A549 (cell line): ENCODE data around the gene ORC3. TPM values are rescaled to one million over a fixed set of nuclear protein-coding genes. Genes with fewer than 3 reads are reported as not detected.

Experiments used
- ATAC-seq, 2 experiments: fragments of 200-7000 bp in 1 of 2; fragments of >200 bp in 1 of 2; cut with Nextera tagmentation in 1 of 2; cut with Tn5 transposase in 1 of 2; 3 replicates each; pipeline versions ENCODE4 v1.8.0 to v1.9.1; 2018 to 2020; ENCODE audit warnings: mild to moderate bottlenecking in 1 of 2, moderate library complexity in 1 of 2
- CTCF ChIA-PET: fragments of 300-600 bp; sonication (Branson Sonifier 250); formaldehyde crosslinking; extraction: SDS; loops from one replicate; lab custom pipeline; 2021; ENCODE audit warnings: antibody characterized with exemption, inconsistent platforms; lab: Yijun Ruan, JAX
- POLR2A ChIA-PET: fragments of 350-600 bp; formaldehyde crosslinking; extraction: SDS; loops from one replicate; lab custom pipeline; 2021; ENCODE audit warnings: antibody characterized with exemption, inconsistent platforms; lab: Yijun Ruan, JAX
- DNase-seq, 2 experiments: peaks; one replicate each; pipeline versions ENCODE4 v3.0.0 to v3.0.0-alpha.2; 2011 to 2016; ENCODE audit warnings: low read depth in 1 of 2, low spot score in 1 of 2
- FAIRE-seq: peaks from 2 replicates; lab custom pipeline; 2011; peaks lifted over from hg19 to GRCh38; lab: Jason Lieb, UNC
- H3K27ac ChIP-seq, 2 experiments: fragments of >200 bp; sonication (Bioruptor Twin); formaldehyde crosslinking; 3 replicates each; pipeline ENCODE4 v1.5.1; 2016 to 2017
- H3K4me1 ChIP-seq: fragments of >200 bp; sonication (Bioruptor Twin); formaldehyde crosslinking; 3 replicates; pipeline ENCODE4 v1.6.1; 2016
- H3K4me2 ChIP-seq: fragments of >200 bp; sonication (Bioruptor Twin); formaldehyde crosslinking; 3 replicates; pipeline ENCODE4 v1.6.1; 2016
- H3K4me3 ChIP-seq: fragments of >200 bp; sonication (Bioruptor Twin); formaldehyde crosslinking; 3 replicates; pipeline ENCODE4 v1.5.1; 2016
- H3K9me3 ChIP-seq: fragments of >200 bp; sonication (Bioruptor Twin); formaldehyde crosslinking; 3 replicates; pipeline ENCODE4 v1.6.1; 2016
- BHLHE40 ChIP-seq: IDR thresholded peaks from 2 replicates; pipeline ENCODE4 v1.6.1; 2012; ENCODE audit warnings: low read depth, low read length, inconsistent platforms
- CEBPB ChIP-seq, 2 experiments: fragments of >200 bp in 1 of 2; sonication (Bioruptor Twin) in 1 of 2; formaldehyde crosslinking in 1 of 2; IDR thresholded peaks; 2 replicates each; pipeline ENCODE4 v1.6.1; 2012 to 2016
- CHD4 ChIP-seq: fragments of 200-600 bp; sonication (generic); IDR thresholded peaks from 2 replicates; pipeline ENCODE4 v1.6.1; 2016; ENCODE audit warnings: antibody characterized with exemption, mild to moderate bottlenecking, borderline replicate concordance
- EHF ChIP-seq: fragments of 250-450 bp; sonication (Bioruptor Pico); IDR thresholded peaks from 2 replicates; pipeline ENCODE4 v1.5.0; 2020; ENCODE audit warnings: mild to moderate bottlenecking
- FOSL2 ChIP-seq, 2 experiments: fragments of 450-650 bp in 1 of 2; fragments of >200 bp in 1 of 2; sonication (Bioruptor Twin) in 1 of 2; formaldehyde crosslinking; IDR thresholded peaks; 2 replicates each; pipeline versions ENCODE4 v1.5.0 to v1.6.1; 2016 to 2020; ENCODE audit warnings: mild to moderate bottlenecking in 1 of 2, moderate library complexity in 1 of 2
- GATA3 ChIP-seq: IDR thresholded peaks from 2 replicates; pipeline ENCODE4 v1.6.1; 2012; ENCODE audit warnings: borderline replicate concordance
- HEYL ChIP-seq: fragments of 250-450 bp; sonication (Bioruptor Pico); IDR thresholded peaks from 2 replicates; pipeline ENCODE4 v1.8.0; 2021; ENCODE audit warnings: mild to moderate bottlenecking, moderate library complexity
- JUNB ChIP-seq: fragments of >200 bp; sonication (Bioruptor Twin); formaldehyde crosslinking; IDR thresholded peaks from 2 replicates; pipeline ENCODE4 v1.6.1; 2016
- KDM1A ChIP-seq: fragments of 200-600 bp; sonication (generic); IDR thresholded peaks from 2 replicates; pipeline ENCODE4 v1.6.1; 2016; ENCODE audit warnings: low read depth, mild to moderate bottlenecking
- MYC ChIP-seq: IDR thresholded peaks from 2 replicates; pipeline ENCODE4 v1.6.1; 2012; ENCODE audit warnings: mild to moderate bottlenecking, inconsistent platforms, low read length, improper control_type of control experiment, borderline replicate concordance
- NFE2L2 ChIP-seq: fragments of 150-350 bp; conservative IDR thresholded peaks from 2 replicates; pipeline ENCODE4 v1.6.1; 2014; ENCODE audit warnings: low read length
- PHF8 ChIP-seq: fragments of 200-600 bp; sonication (generic); IDR thresholded peaks from 2 replicates; pipeline ENCODE4 v1.6.1; 2016; ENCODE audit warnings: low read depth, mild to moderate bottlenecking, antibody characterized with exemption, moderate library complexity, borderline replicate concordance
- POLR2A ChIP-seq: IDR thresholded peaks from 2 replicates; pipeline ENCODE4 v1.6.1; 2012; ENCODE audit warnings: mild to moderate bottlenecking, low read length
- RARB ChIP-seq: fragments of 250-450 bp; sonication (Bioruptor Pico); IDR thresholded peaks from 2 replicates; pipeline ENCODE4 v1.8.0; 2021; ENCODE audit warnings: mild to moderate bottlenecking, moderate library complexity
- RFX5 ChIP-seq: fragments of 450-650 bp; IDR thresholded peaks from 2 replicates; pipeline ENCODE4 v1.7.1; 2014; ENCODE audit warnings: antibody characterized with exemption, mild to moderate bottlenecking, moderate library complexity
- ZNF302 ChIP-seq: fragments of 250-450 bp; sonication (Bioruptor Pico); IDR thresholded peaks from 2 replicates; pipeline ENCODE4 v1.9.0; 2021; ENCODE audit warnings: inconsistent platforms, mild to moderate bottlenecking, moderate library complexity
- WGBS: methylation state at CpG from one replicate; pipeline ENCODE4 v1.1.6; 2017; ENCODE audit errors: missing lambda C conversion rate; 5-methylcytosine and 5-hydroxymethylcytosine counted together
- polyA plus RNA-seq, 4 experiments: library from polyadenylated mRNA; depleted of rRNA in 3 of 4; stranded (reverse); fragments of >200 nt; fragmentation: RNase III in 1 of 4; extraction: RNeasy Plus Mini Kit Qiagen cat#74134 plus additional on column Dnase treatment in 1 of 4; gene quantifications; 2 replicates in 3 of 4; 3 replicates in 1 of 4; pipeline ENCODE4 v1.2.3, GENCODE V29; 2011 to 2017
- TF ChIP-seq, protein P1 (sequence below): IDR thresholded peaks from 2 replicates; pipeline ENCODE4 v1.6.1; 2012; ENCODE audit warnings: low read depth, borderline replicate concordance
- TF ChIP-seq, protein P2 (sequence below): fragments of >200 bp; sonication (Bioruptor Twin); formaldehyde crosslinking; IDR thresholded peaks from 2 replicates; pipeline ENCODE4 v1.6.1; 2016
- TF ChIP-seq, protein P3 (sequence below): fragments of >200 bp; sonication (Bioruptor Twin); formaldehyde crosslinking; IDR thresholded peaks from 3 replicates; pipeline ENCODE4 v1.6.1; 2016
- TF ChIP-seq, protein P4 (sequence below): IDR thresholded peaks from 2 replicates; pipeline ENCODE4 v1.6.1; 2012
- TF ChIP-seq, protein P5 (sequence below): fragments of 200-600 bp; sonication (generic); IDR thresholded peaks from 2 replicates; pipeline ENCODE4 v1.6.1; 2016; ENCODE audit warnings: antibody characterized with exemption, mild to moderate bottlenecking, moderate library complexity
- TF ChIP-seq, protein P6 (sequence below): fragments of 450-650 bp; IDR thresholded peaks from 2 replicates; pipeline ENCODE4 v1.6.1; 2014; ENCODE audit warnings: antibody characterized with exemption

Gene ORC3
- polyA plus RNA-seq, 2 of the 4 experiments (the other 2 are of a cell fraction), result 25.5 to 50.1 TPM

DNA sequence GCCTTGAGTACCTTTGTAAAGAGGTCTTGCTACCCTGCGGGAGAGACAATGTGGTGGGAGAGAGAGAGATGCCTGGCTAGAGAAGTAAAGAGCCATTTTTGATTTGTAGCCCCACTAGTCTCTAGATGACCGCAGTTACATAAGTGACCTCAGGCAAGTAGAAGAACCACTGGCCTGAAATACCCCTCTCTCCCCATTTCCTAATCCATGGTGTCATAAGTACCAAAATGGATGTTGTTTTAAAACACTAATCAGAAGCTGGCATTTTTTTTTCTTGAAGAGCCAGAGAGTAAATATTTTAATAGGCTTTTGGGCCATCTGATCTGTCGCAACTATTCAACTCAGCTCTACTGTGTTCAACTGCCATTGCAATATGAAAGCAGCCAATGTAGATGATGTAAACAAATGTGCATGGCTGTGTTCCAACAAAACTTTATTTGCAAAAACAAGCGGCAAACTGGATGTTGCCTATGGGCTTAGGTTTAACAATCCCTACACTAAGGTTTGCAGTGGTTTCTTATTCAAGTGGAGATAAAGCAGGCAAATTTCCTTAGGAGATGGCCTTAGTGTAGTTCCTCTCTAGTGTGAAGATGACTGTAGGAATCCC, 36.7 kb upstream of the ORC3 start:
- TF ChIP-seq RARB (CRISPR knock-in tag) (no peak), JUNB (no peak), RFX5 (no peak), GATA3 (no peak)
- TF ChIP-seq, protein P1, sequence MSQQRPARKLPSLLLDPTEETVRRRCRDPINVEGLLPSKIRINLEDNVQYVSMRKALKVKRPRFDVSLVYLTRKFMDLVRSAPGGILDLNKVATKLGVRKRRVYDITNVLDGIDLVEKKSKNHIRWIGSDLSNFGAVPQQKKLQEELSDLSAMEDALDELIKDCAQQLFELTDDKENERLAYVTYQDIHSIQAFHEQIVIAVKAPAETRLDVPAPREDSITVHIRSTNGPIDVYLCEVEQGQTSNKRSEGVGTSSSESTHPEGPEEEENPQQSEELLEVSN, result no peak
- TF ChIP-seq, all 56 proteins: peak for 0
- Histone ChIP-seq H3K4me3 (no peak overlapping the region), H3K27ac (no peak overlapping the region), H3K9me3 (no peaks in the 10 kb centered on the region), H3K4me2 (no peak overlapping the region), H3K4me1 (no peaks in the 10 kb centered on the region)
- ChIA-PET POLR2A (no interaction called here), CTCF (no interaction called here)
- FAIRE-seq (no peak), DNase-seq (no peak), ATAC-seq (no peak)
- WGBS, result 94% methylated on average over 4 of the region's 4 CpGs

DNA sequence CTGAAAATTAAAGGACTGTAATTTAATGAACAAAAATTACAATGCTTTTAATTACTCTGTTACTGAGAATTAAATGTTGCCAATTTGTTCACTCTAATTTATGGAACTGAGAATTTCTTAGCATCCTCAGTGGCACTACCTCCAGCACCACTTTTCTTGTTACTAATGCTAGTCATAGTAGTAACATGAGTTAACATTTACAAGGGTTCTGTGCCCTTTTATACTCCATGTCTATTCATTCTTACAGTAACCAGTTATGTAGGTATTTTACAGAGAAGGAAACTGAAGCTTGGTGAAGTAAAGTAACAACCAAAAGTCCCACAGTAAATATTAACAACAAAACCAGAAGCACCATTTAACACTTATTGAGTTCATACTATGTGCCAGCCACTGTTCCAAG, 34.4 kb upstream of the ORC3 start:
- CTCF ChIA-PET, result no interaction called here
- ATAC-seq (no peak), FAIRE-seq (no peak), DNase-seq (no peak)
- Histone ChIP-seq H3K27ac (no peak overlapping the region), H3K9me3 (no peaks in the 10 kb centered on the region), H3K4me2 (no peak overlapping the region), H3K4me1 (no peaks in the 10 kb centered on the region), H3K4me3 (no peak overlapping the region)
- no peak for TF ChIP-seq EHF (CRISPR knock-in tag)
- POLR2A ChIA-PET, result no interaction called here

DNA sequence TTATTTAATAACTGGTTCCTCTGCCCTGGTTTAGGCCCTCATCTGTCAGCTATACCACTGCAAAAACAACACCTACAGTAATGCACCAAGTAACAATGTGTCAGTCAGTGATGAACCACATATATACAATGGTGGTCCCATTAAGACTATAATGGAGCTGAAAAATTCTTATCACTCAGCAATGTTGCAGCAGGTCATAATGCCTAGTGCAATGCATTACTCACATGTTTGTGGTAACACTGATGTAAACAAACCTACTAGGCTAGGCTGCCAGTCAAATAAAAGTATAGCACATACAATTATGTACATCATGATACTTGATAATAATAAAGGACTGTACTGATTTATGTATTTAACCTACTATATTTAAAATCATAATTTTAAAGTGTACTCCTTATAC, 31.5 kb upstream of the ORC3 start:
- Histone ChIP-seq H3K9me3 (no peaks in the 10 kb centered on the region), H3K4me3 (no peak overlapping the region), H3K4me2 (no peak overlapping the region), H3K4me1 (no peaks in the 10 kb centered on the region), H3K27ac (no peak overlapping the region)
- TF ChIP-seq PHF8 (no peak), ZNF302 (CRISPR knock-in tag) (no peak), POLR2A (no peak), KDM1A (no peak), NFE2L2 (no peak), CEBPB (IDR thresholded peaks at IDR 0.05) (no peak), FOSL2 (IDR thresholded peaks at IDR 0.05) (no peak), FOSL2 (CRISPR knock-in tag; IDR thresholded peaks at IDR 0.05) (no peak), CHD4 (no peak), HEYL (CRISPR knock-in tag) (no peak), BHLHE40 (no peak), RARB (CRISPR knock-in tag) (no peak), MYC (no peak)
- TF ChIP-seq, protein P2, sequence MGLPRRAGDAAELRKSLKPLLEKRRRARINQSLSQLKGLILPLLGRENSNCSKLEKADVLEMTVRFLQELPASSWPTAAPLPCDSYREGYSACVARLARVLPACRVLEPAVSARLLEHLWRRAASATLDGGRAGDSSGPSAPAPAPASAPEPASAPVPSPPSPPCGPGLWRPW, result no peak
- TF ChIP-seq, protein P3, sequence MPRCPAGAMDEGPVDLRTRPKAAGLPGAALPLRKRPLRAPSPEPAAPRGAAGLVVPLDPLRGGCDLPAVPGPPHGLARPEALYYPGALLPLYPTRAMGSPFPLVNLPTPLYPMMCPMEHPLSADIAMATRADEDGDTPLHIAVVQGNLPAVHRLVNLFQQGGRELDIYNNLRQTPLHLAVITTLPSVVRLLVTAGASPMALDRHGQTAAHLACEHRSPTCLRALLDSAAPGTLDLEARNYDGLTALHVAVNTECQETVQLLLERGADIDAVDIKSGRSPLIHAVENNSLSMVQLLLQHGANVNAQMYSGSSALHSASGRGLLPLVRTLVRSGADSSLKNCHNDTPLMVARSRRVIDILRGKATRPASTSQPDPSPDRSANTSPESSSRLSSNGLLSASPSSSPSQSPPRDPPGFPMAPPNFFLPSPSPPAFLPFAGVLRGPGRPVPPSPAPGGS, result no peak
- TF ChIP-seq, protein P4, sequence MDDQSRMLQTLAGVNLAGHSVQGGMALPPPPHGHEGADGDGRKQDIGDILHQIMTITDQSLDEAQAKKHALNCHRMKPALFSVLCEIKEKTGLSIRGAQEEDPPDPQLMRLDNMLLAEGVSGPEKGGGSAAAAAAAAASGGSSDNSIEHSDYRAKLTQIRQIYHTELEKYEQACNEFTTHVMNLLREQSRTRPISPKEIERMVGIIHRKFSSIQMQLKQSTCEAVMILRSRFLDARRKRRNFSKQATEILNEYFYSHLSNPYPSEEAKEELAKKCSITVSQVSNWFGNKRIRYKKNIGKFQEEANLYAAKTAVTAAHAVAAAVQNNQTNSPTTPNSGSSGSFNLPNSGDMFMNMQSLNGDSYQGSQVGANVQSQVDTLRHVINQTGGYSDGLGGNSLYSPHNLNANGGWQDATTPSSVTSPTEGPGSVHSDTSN, result no peak
- TF ChIP-seq, protein P5, sequence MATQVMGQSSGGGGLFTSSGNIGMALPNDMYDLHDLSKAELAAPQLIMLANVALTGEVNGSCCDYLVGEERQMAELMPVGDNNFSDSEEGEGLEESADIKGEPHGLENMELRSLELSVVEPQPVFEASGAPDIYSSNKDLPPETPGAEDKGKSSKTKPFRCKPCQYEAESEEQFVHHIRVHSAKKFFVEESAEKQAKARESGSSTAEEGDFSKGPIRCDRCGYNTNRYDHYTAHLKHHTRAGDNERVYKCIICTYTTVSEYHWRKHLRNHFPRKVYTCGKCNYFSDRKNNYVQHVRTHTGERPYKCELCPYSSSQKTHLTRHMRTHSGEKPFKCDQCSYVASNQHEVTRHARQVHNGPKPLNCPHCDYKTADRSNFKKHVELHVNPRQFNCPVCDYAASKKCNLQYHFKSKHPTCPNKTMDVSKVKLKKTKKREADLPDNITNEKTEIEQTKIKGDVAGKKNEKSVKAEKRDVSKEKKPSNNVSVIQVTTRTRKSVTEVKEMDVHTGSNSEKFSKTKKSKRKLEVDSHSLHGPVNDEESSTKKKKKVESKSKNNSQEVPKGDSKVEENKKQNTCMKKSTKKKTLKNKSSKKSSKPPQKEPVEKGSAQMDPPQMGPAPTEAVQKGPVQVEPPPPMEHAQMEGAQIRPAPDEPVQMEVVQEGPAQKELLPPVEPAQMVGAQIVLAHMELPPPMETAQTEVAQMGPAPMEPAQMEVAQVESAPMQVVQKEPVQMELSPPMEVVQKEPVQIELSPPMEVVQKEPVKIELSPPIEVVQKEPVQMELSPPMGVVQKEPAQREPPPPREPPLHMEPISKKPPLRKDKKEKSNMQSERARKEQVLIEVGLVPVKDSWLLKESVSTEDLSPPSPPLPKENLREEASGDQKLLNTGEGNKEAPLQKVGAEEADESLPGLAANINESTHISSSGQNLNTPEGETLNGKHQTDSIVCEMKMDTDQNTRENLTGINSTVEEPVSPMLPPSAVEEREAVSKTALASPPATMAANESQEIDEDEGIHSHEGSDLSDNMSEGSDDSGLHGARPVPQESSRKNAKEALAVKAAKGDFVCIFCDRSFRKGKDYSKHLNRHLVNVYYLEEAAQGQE, result no peak
- TF ChIP-seq, protein P6, sequence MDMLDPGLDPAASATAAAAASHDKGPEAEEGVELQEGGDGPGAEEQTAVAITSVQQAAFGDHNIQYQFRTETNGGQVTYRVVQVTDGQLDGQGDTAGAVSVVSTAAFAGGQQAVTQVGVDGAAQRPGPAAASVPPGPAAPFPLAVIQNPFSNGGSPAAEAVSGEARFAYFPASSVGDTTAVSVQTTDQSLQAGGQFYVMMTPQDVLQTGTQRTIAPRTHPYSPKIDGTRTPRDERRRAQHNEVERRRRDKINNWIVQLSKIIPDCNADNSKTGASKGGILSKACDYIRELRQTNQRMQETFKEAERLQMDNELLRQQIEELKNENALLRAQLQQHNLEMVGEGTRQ, result no peak
- FAIRE-seq, result no peak
- ChIA-PET POLR2A (no interaction called here), CTCF (no interaction called here)
- ATAC-seq, result no peak
- DNase-seq, result no peak
